AG10803 (cell line): Measurements from ENCODE around the gene B3GAT3.
"Not testable (repeated sequence)": the region's sequence is repeated elsewhere in the genome, so short reads cannot be mapped to it uniquely, and the experiment has no call there.

Source experiments
- DNase-seq: peaks from one replicate; pipeline ENCODE4 v3.0.0; 2010; ENCODE audit warnings: low read depth
- H3K4me3 ChIP-seq: 2 replicates; pipeline ENCODE4 v1.5.1; 2011; ENCODE audit warnings: mild to moderate bottlenecking, low read length, control low read depth
- CTCF ChIP-seq: conservative IDR thresholded peaks from 2 replicates; pipeline ENCODE4 v1.5.1; 2011; ENCODE audit warnings: mild to moderate bottlenecking, low read length, control low read depth, inconsistent platforms

The B3GAT3 gene

DNA sequence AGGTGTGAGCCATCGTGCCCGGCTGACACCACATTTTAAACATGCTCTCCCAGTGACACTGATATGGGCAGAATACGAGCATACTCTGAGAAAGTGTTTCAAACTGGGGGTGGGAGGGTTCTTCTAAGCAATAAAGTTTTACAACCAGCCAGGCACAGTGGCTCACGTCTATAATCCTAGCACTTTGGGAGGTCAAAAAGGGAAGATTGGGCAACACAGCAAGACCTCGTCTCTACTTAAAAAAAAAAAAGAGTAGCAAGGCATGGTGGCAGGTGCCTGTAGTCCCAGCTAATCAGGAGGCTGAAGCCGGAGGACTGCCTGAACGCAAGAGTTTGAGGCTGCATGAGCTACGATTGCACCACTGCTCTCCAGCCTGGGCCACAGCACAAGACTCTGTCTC, 22.4 kb upstream of the B3GAT3 start:
- DNase-seq, result no peak
- no peak overlapping the region for H3K4me3 ChIP-seq
- no peak for TF ChIP-seq CTCF

- no peak for TF ChIP-seq CTCF
- H3K4me3 ChIP-seq, result no peak overlapping the region
- no peak for DNase-seq
These were observed 10.7 kb upstream of the B3GAT3 start for GRCh38 chr11:62632492-62632891.

DNA sequence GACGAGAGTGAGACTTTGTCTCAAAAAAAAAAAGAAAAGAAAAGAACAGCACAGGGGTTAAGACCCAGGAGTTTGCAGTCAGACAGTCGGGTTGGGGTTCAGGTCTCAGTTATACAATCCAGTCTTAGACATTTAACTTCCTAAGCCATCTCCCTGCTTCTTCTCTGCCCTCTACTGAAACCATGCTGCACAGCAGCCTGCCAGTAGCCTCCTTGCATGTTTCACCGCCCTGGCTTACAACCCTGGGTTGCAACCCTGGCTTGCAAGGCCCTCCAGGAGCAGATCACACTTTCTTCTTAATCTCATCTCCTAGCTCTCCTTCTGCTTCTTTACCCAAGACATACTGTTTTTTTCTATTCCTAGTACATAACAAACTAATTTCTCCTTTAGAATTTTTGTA, 5.9 kb upstream of the B3GAT3 start:
- TF ChIP-seq CTCF, result no peak
- DNase-seq, result no peak
- H3K4me3 ChIP-seq, result no peak overlapping the region

- no peak for DNase-seq
- TF ChIP-seq CTCF, result no peak
- peak overlapping the region; percentile 48 for H3K4me3 ChIP-seq
These were observed 797 bp upstream of the B3GAT3 start for GRCh38 chr11:62622476-62623089.

- TF ChIP-seq CTCF, result no peak
- DNase-seq, result no peak
- H3K4me3 ChIP-seq, result peak overlapping the region; percentile 89
These were observed 689 bp downstream of the B3GAT3 start for GRCh38 chr11:62621027-62621566.

DNA sequence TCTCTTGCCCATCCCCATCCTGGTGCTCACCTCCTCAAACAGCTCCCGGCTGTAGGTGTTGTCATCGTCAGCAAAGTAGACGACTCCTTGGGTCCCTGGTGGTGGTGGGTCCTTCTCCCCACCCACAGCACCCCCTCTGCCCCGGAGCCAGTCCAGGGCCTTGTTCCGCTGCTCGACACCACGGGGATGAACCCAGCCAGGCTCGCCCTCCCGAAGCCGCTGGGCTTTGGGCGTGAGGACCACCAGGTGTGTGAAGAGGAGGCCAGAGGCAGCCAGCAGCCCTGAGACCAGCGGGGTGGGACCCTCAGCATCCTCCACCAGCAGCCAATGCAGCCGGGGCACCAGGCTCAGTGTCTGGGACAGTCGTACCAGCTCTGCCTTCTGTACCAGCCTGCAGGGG, 4.8 kb downstream of the B3GAT3 start:
- not testable (repeated sequence) for H3K4me3 ChIP-seq, DNase-seq

DNA sequence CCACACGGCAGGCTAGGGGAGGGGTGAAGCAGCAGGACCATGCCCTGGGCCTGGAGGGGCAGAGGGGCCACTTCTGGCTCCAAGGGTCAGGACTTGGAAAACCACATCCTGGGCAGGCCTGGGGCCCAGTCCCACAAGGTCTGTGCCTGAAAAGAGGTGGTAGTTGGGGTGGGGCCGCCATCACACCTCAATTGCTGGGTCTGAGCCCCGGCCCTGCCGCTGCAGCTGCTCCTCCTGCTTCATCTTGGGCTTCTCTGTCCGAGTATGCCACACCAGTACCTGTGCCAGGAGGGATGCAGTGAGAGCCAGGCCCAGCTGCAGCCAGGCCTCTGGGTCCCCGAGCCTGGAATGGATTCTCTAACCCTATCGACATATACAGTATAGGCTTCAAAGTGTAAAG, 6.3 kb downstream of the B3GAT3 start:
- no peak for DNase-seq
- H3K4me3 ChIP-seq, result no peak overlapping the region
- TF ChIP-seq CTCF, result no peak
